ENCODE measurements around the gene NRG2. TPM values are rescaled to one million over a fixed set of nuclear protein-coding genes. Genes with fewer than 3 reads are reported as not detected.

NRG2 gene
- total and polyA plus RNA-seq, 9 donors, result 2.6 to 32.6 (median 19.3) TPM

DNA sequence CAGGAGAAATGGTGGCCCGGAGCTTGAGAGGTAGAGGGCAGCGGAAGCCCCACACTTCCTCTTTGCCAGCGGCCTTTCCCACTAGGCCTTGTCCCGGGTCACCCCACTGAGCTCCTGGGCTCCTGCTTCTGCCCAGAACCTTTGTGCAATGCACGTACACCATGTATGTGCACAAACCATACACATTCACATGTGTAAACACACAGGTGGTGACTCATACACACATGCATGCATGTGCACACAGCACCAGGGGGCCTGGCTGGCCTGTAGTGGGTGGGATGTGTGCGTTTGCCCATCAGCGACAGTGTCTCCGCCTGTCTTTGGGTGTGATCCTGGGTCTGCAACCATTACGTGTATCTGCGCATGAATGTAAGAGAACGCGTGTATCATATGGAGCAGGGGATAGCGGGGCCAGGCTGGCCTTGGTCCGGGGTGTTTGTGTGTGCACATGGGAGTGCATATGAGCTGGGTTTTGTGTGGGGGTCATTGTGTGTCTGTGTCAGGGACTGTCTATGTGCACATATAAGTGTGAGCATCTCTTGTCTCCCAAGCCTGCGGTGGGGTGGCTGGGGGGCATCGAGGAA lies 203.8 kb downstream of the NRG2 start:
- TF ChIP-seq EP300 (IDR thresholded peaks at IDR 0.05), result no peak
- TF ChIP-seq POLR2A (IDR thresholded peaks at IDR 0.05), result no peak
- TF ChIP-seq, protein P1, sequence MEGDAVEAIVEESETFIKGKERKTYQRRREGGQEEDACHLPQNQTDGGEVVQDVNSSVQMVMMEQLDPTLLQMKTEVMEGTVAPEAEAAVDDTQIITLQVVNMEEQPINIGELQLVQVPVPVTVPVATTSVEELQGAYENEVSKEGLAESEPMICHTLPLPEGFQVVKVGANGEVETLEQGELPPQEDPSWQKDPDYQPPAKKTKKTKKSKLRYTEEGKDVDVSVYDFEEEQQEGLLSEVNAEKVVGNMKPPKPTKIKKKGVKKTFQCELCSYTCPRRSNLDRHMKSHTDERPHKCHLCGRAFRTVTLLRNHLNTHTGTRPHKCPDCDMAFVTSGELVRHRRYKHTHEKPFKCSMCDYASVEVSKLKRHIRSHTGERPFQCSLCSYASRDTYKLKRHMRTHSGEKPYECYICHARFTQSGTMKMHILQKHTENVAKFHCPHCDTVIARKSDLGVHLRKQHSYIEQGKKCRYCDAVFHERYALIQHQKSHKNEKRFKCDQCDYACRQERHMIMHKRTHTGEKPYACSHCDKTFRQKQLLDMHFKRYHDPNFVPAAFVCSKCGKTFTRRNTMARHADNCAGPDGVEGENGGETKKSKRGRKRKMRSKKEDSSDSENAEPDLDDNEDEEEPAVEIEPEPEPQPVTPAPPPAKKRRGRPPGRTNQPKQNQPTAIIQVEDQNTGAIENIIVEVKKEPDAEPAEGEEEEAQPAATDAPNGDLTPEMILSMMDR (IDR thresholded peaks at IDR 0.05), result no peak
- H3K27ac ChIP-seq, result no peak overlapping the region
- no peaks in the 10 kb centered on the region for H3K27me3 ChIP-seq
- DNase-seq, result peak in 2 of 5 donors; percentile 7 to 17
- no peaks in the 10 kb centered on the region for H3K4me1 ChIP-seq (ENCODE audit: insufficient read depth)
- H3K9me3 ChIP-seq, result no peaks in the 10 kb centered on the region
- H3K36me3 ChIP-seq, result no peaks in the 10 kb centered on the region
- 94% methylated on average over 16 of the region's 16 CpGs for WGBS, 3 donors
- intact Hi-C loops (cut with DNase I), result no loop called here
- no peak overlapping the region for H3K4me3 ChIP-seq

DNA sequence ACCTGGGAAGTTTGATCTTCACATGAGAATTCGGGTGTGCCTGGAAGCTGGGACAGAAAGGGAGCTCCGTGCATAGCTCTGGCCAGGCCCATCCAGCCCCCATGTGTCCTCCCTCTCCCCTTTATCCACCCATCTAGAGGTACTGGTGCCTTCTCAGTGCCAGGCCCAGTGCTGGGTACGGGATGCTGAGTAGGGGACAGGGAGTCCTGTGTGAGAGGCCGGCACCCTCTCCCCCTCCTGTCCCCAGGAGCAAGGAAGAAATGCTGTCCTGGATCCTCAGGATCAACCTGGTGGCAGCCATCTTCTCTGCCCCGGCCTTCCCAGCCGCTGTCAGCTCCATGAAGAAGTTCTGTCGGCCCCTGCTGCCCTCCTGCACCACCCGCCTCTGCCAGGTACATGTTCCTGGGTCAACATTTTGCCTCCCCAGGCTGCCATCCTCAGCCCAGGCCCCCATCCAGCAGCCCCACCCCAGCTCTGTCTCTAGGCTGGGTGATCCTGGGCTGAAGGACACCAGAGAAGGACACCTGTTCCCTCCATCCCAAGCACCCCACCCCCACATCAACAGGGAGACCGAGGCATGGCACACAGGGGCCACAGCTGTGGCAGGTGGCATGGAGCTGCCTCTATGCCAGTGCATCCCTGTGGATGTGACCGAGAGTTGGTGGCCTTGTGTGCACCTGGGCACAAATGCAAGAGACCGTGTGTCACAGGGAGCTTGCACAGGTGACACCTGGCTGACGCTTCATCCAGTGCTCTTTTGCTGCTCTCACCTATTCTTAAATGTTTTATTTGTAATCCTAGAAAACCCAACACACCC lies 204.5 kb downstream of the NRG2 start:
- TF ChIP-seq POLR2A (IDR thresholded peaks at IDR 0.05), result no peak
- TF ChIP-seq EP300 (IDR thresholded peaks at IDR 0.05), result no peak
- TF ChIP-seq, protein P1 (IDR thresholded peaks at IDR 0.05), result no peak
- intact Hi-C loops (cut with DNase I), result no loop called here
- WGBS, 3 donors, result 88 to 92% (median 91%) methylated on average over 12 of the region's 12 CpGs
- no peaks in the 10 kb centered on the region for H3K9me3 ChIP-seq
- H3K4me1 ChIP-seq (ENCODE audit: insufficient read depth), result no peaks in the 10 kb centered on the region
- DNase-seq, result peak in 2 of 5 donors; percentile 7 to 23
- H3K27ac ChIP-seq, result no peak overlapping the region
- no peak overlapping the region for H3K4me3 ChIP-seq
- no peaks in the 10 kb centered on the region for H3K27me3 ChIP-seq
- no peaks in the 10 kb centered on the region for H3K36me3 ChIP-seq

DNA sequence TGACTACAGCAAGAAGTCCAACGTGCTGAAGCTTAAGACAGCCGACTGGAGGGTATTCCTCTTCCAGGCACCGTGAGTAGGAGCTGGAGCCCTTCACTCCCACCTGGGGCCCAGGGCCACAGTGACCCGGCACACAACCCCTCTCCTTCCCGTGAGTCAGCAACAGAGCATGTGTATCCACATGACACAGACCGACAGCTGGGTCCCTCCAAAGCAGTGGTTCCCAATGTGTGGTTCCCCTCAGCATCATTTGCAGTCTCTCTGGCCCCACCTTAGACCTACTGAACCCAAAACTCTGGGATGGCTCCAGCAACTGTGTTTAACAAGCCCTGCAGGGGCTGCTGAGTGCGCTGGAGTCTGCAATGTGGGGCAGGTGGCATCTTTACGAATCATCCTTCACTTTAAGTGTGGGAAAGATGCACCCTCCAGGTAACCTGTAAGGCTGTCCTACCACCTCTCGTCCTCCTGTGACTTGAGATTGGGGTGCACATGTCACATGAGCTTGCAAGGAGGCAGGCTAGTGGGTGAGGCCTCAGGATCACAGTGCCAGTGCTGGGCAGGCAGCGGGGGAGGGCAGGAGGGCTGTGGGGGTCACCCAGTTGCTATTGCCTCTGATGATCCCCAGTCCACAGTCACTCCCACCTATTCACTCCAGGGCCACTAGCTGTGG lies 205.3 kb downstream of the NRG2 start:
- DNase-seq, result peak in 2 of 5 donors; percentile 9 to 28
- no peaks in the 10 kb centered on the region for H3K27me3 ChIP-seq
- intact Hi-C loops (cut with DNase I), result no loop called here

More for the DNA sequence above, 205.3 kb downstream of the NRG2 start:
- Histone ChIP-seq H3K9me3 (no peaks in the 10 kb centered on the region), H3K4me3 (no peak overlapping the region), H3K27ac (no peak overlapping the region), H3K36me3 (no peaks in the 10 kb centered on the region), H3K4me1 (ENCODE audit: insufficient read depth) (no peaks in the 10 kb centered on the region)
- WGBS, 3 donors, result 67 to 72% (median 71%) methylated on average over 10 of the region's 10 CpGs
- TF ChIP-seq, protein P1 (IDR thresholded peaks at IDR 0.05), result no peak
- TF ChIP-seq EP300 (IDR thresholded peaks at IDR 0.05), result no peak
- TF ChIP-seq POLR2A (IDR thresholded peaks at IDR 0.05), result no peak

Data from ovary (tissue), 9 donors.